Middle frontal gyrus (tissue), 1 donor: ENCODE data around the gene PPM1K.
"Not testable (repeated sequence)": the region's sequence is repeated elsewhere in the genome, so short reads cannot be mapped to it uniquely, and the experiment has no call there.

Experiments used
- DNase-seq: peaks from one replicate; pipeline ENCODE4 v3.0.0-alpha.2; 2015; ENCODE audit warnings: low spot score; ENCODE audit errors: extremely low spot score

Gene PPM1K

GRCh38 chr4:88284439-88285234 lies at the start of gene PPM1K:
TSS of gene PPM1K (minus strand) at chr4:88284561. CDS start at chr4:88278583, 5,978 bp downstream.
- DNase-seq: peak; percentile 99

- no peak for DNase-seq
These were observed 49.5 kb upstream of the PPM1K start for GRCh38 chr4:88333741-88334405.

GRCh38 chr4:88327665-88328064 lies 43.3 kb upstream of the PPM1K start:
- no peak for DNase-seq

GRCh38 chr4:88320780-88321373 lies 36.5 kb upstream of the PPM1K start:
- no peak for DNase-seq

- no peak for DNase-seq
These were observed 35.9 kb upstream of the PPM1K start for GRCh38 chr4:88320224-88320779.

- DNase-seq: no peak
These were observed 34.5 kb upstream of the PPM1K start for GRCh38 chr4:88318751-88319350.

GRCh38 chr4:88315460-88316017 lies 31.2 kb upstream of the PPM1K start:
- DNase-seq: no peak

- not testable (repeated sequence) for DNase-seq
These were observed 28.8 kb upstream of the PPM1K start for GRCh38 chr4:88313088-88313624.

- DNase-seq: no peak
These were observed 24.2 kb upstream of the PPM1K start for GRCh38 chr4:88308587-88308986.

GRCh38 chr4:88297725-88298454 lies 13.5 kb upstream of the PPM1K start:
- DNase-seq: no peak

GRCh38 chr4:88297212-88297516 lies 12.8 kb upstream of the PPM1K start:
- no peak for DNase-seq

GRCh38 chr4:88296413-88297211 lies 12.3 kb upstream of the PPM1K start:
- DNase-seq: no peak

GRCh38 chr4:88295656-88296055 lies 11.3 kb upstream of the PPM1K start:
- DNase-seq: no peak

GRCh38 chr4:88291003-88291402 lies 6.6 kb upstream of the PPM1K start:
- DNase-seq: no peak

GRCh38 chr4:88286897-88287296 lies 2.5 kb upstream of the PPM1K start:
- peak; percentile 19 for DNase-seq

- no peak for DNase-seq
These were observed 883 bp upstream of the PPM1K start for GRCh38 chr4:88285235-88285653.

- DNase-seq: peak; percentile 42
These were observed 511 bp downstream of the PPM1K start for GRCh38 chr4:88283661-88284438.

GRCh38 chr4:88280228-88280795 lies 4.0 kb downstream of the PPM1K start:
- no peak for DNase-seq
